ENCODE results near the gene CYP11A1. TPM values are rescaled to one million over a fixed set of nuclear protein-coding genes. Genes with fewer than 3 reads are reported as not detected.

The CYP11A1 gene
- total and polyA plus RNA-seq, 10 of the 15 experiments (the other 5 are each of a cell fraction or from before 2014, with no cell fraction given) = 0.11 to 1.2 (median 0.23) TPM; not detected in 5

- TF ChIP-seq BCL3 (IDR thresholded peaks at IDR 0.05; ENCODE audit: borderline replicate concordance, insufficient read depth, low read depth, low read length, poor library complexity, severe bottlenecking) (peak; percentile 43), ZBTB11 (CRISPR knock-in tag; IDR thresholded peaks at IDR 0.05) (no peak), ZNF24 (IDR thresholded peaks at IDR 0.05) (no peak), SKIL (IDR thresholded peaks at IDR 0.05; ENCODE audit: low read depth, poor library complexity, severe bottlenecking) (no peak), CUX1 (IDR thresholded peaks at IDR 0.05; ENCODE audit: insufficient replicate concordance, low read depth, low read length) (peak; percentile 34), E2F8 (IDR thresholded peaks at IDR 0.05; ENCODE audit: low read depth, partially characterized antibody) (no peak), CBX5 (IDR thresholded peaks at IDR 0.05; ENCODE audit: low read depth) (no peak), E4F1 (IDR thresholded peaks at IDR 0.05; ENCODE audit: borderline replicate concordance, partially characterized antibody) (no peak)
Measured at GRCh38 chr15:74399511-74400312, 32.3 kb upstream of the CYP11A1 start (continued).
